ENCODE results near the gene RAMP3.
"Not testable (repeated sequence)": the region's sequence is repeated elsewhere in the genome, so short reads cannot be mapped to it uniquely, and the experiment has no call there.

The RAMP3 gene

GRCh38 chr7:45157653-45158401 lies at the start of gene RAMP3:
RAMP3 (plus strand) TSS chr7:45157791; CDS start chr7:45157829, 38 bp downstream.
- Histone ChIP-seq H3K4me1 (ENCODE audit: insufficient read depth, low read length) (no peaks in the 10 kb centered on the region), H3K9ac (ENCODE audit: low read depth, low read length) (no peak within 1 kb of the TSS), H3K9me3 (ENCODE audit: insufficient read depth, low read depth, low read length) (no peaks in the 10 kb centered on the region), H3K4me3 (ENCODE audit: low read length) (peak within 1 kb of the TSS; percentile 63; the same call in 1 of the 2 replicates), H3K27me3 (ENCODE audit: insufficient read depth, low read length) (peaks cover 34% of the 10 kb centered on the region), H3K36me3 (ENCODE audit: insufficient read depth, low read depth, low read length) (no peaks in the 10 kb centered on the region), H3K27ac (ENCODE audit: low read length) (no peak within 1 kb of the TSS)

- Histone ChIP-seq H3K9me3 (ENCODE audit: insufficient read depth, low read depth, low read length) (no peaks in the 10 kb centered on the region), H3K9ac (ENCODE audit: low read depth, low read length) (no peak overlapping the region), H3K36me3 (ENCODE audit: insufficient read depth, low read depth, low read length) (peaks cover 56% of the 10 kb centered on the region), H3K4me3 (ENCODE audit: low read length) (no peak overlapping the region), H3K27ac (ENCODE audit: low read length) (no peak overlapping the region), H3K27me3 (ENCODE audit: insufficient read depth, low read length) (no peaks in the 10 kb centered on the region), H3K4me1 (ENCODE audit: insufficient read depth, low read length) (peaks cover 3% of the 10 kb centered on the region; the same call in 1 of the 2 replicates)
Observed at GRCh38 chr7:45108863-45109262, 48.7 kb upstream of the RAMP3 start.

- peak within 1 kb of the TSS; percentile 98 for H3K9ac ChIP-seq (ENCODE audit: low read depth, low read length)
- peak within 1 kb of the TSS; percentile 97 for H3K4me3 ChIP-seq (ENCODE audit: low read length)
- H3K36me3 ChIP-seq (ENCODE audit: insufficient read depth, low read depth, low read length) = peaks cover 29% of the 10 kb centered on the region
- H3K9me3 ChIP-seq (ENCODE audit: insufficient read depth, low read depth, low read length) = no peaks in the 10 kb centered on the region
- H3K27me3 ChIP-seq (ENCODE audit: insufficient read depth, low read length) = peaks cover 13% of the 10 kb centered on the region; the same call in 1 of the 2 replicates
- H3K27ac ChIP-seq (ENCODE audit: low read length) = peak within 1 kb of the TSS; percentile 86
- H3K4me1 ChIP-seq (ENCODE audit: insufficient read depth, low read length) = peaks cover 3% of the 10 kb centered on the region; the same call in 1 of the 2 replicates
Observed at GRCh38 chr7:45111298-45112223, 46.0 kb upstream of the RAMP3 start, which contains the start of gene TBRG4. TBRG4 (minus strand) TSS chr7:45111697; CDS start chr7:45109237, 2,460 bp downstream.

- H3K36me3 ChIP-seq (ENCODE audit: insufficient read depth, low read depth, low read length) = peaks cover 18% of the 10 kb centered on the region
- peak overlapping the region; percentile 97 for H3K4me3 ChIP-seq (ENCODE audit: low read length)
- peaks cover 20% of the 10 kb centered on the region; the same call in 1 of the 2 replicates for H3K27me3 ChIP-seq (ENCODE audit: insufficient read depth, low read length)
- no peak overlapping the region for H3K27ac ChIP-seq (ENCODE audit: low read length)
- H3K9ac ChIP-seq (ENCODE audit: low read depth, low read length) = peak overlapping the region; percentile 98; the same call in 1 of the 2 replicates
- peaks cover 3% of the 10 kb centered on the region; the same call in 1 of the 2 replicates for H3K4me1 ChIP-seq (ENCODE audit: insufficient read depth, low read length)
- H3K9me3 ChIP-seq (ENCODE audit: insufficient read depth, low read depth, low read length) = no peaks in the 10 kb centered on the region
Observed at GRCh38 chr7:45112648-45113047, 44.9 kb upstream of the RAMP3 start.

- H3K27ac ChIP-seq (ENCODE audit: low read length); H3K4me3 ChIP-seq (ENCODE audit: low read length); H3K9ac ChIP-seq (ENCODE audit: low read depth, low read length); H3K36me3 ChIP-seq (ENCODE audit: insufficient read depth, low read depth, low read length); H3K4me1 ChIP-seq (ENCODE audit: insufficient read depth, low read length); H3K9me3 ChIP-seq (ENCODE audit: insufficient read depth, low read depth, low read length): not testable (repeated sequence)
- peaks cover 20% of the 10 kb centered on the region; the same call in 1 of the 2 replicates for H3K27me3 ChIP-seq (ENCODE audit: insufficient read depth, low read length)
Observed at GRCh38 chr7:45114257-45114656, 43.3 kb upstream of the RAMP3 start.

GRCh38 chr7:45114926-45115325 lies 42.7 kb upstream of the RAMP3 start:
- Histone ChIP-seq H3K9ac (ENCODE audit: low read depth, low read length) (no peak overlapping the region), H3K27me3 (ENCODE audit: insufficient read depth, low read length) (peaks cover 20% of the 10 kb centered on the region; the same call in 1 of the 2 replicates), H3K27ac (ENCODE audit: low read length) (no peak overlapping the region), H3K36me3 (ENCODE audit: insufficient read depth, low read depth, low read length) (no peaks in the 10 kb centered on the region), H3K4me3 (ENCODE audit: low read length) (no peak overlapping the region), H3K4me1 (ENCODE audit: insufficient read depth, low read length) (peaks cover 3% of the 10 kb centered on the region; the same call in 1 of the 2 replicates), H3K9me3 (ENCODE audit: insufficient read depth, low read depth, low read length) (no peaks in the 10 kb centered on the region)

- Histone ChIP-seq H3K4me1 (ENCODE audit: insufficient read depth, low read length) (peaks cover 3% of the 10 kb centered on the region; the same call in 1 of the 2 replicates), H3K9me3 (ENCODE audit: insufficient read depth, low read depth, low read length) (no peaks in the 10 kb centered on the region), H3K9ac (ENCODE audit: low read depth, low read length) (no peak overlapping the region), H3K27ac (ENCODE audit: low read length) (no peak overlapping the region), H3K4me3 (ENCODE audit: low read length) (no peak overlapping the region), H3K36me3 (ENCODE audit: insufficient read depth, low read depth, low read length) (no peaks in the 10 kb centered on the region), H3K27me3 (ENCODE audit: insufficient read depth, low read length) (peaks cover 20% of the 10 kb centered on the region; the same call in 1 of the 2 replicates)
Observed at GRCh38 chr7:45116048-45116447, 41.5 kb upstream of the RAMP3 start.

- H3K4me3 ChIP-seq (ENCODE audit: low read length) = no peak overlapping the region
- peaks cover 20% of the 10 kb centered on the region; the same call in 1 of the 2 replicates for H3K27me3 ChIP-seq (ENCODE audit: insufficient read depth, low read length)
- peaks cover 2% of the 10 kb centered on the region; the same call in 1 of the 2 replicates for H3K4me1 ChIP-seq (ENCODE audit: insufficient read depth, low read length)
- no peaks in the 10 kb centered on the region for H3K36me3 ChIP-seq (ENCODE audit: insufficient read depth, low read depth, low read length)
- H3K9me3 ChIP-seq (ENCODE audit: insufficient read depth, low read depth, low read length) = no peaks in the 10 kb centered on the region
- no peak overlapping the region for H3K9ac ChIP-seq (ENCODE audit: low read depth, low read length)
- H3K27ac ChIP-seq (ENCODE audit: low read length) = no peak overlapping the region
Observed at GRCh38 chr7:45117582-45117981, 40.0 kb upstream of the RAMP3 start.

- H3K4me3 ChIP-seq (ENCODE audit: low read length) = no peak overlapping the region
- H3K4me1 ChIP-seq (ENCODE audit: insufficient read depth, low read length) = no peaks in the 10 kb centered on the region
- H3K27me3 ChIP-seq (ENCODE audit: insufficient read depth, low read length) = peaks cover 20% of the 10 kb centered on the region; the same call in 1 of the 2 replicates
- H3K9me3 ChIP-seq (ENCODE audit: insufficient read depth, low read depth, low read length) = no peaks in the 10 kb centered on the region
- H3K9ac ChIP-seq (ENCODE audit: low read depth, low read length) = no peak overlapping the region
- no peak overlapping the region for H3K27ac ChIP-seq (ENCODE audit: low read length)
- no peaks in the 10 kb centered on the region for H3K36me3 ChIP-seq (ENCODE audit: insufficient read depth, low read depth, low read length)
Observed at GRCh38 chr7:45118292-45118691, 39.3 kb upstream of the RAMP3 start.

GRCh38 chr7:45118889-45119331 lies 38.7 kb upstream of the RAMP3 start:
- Histone ChIP-seq H3K27me3 (ENCODE audit: insufficient read depth, low read length) (peaks cover 20% of the 10 kb centered on the region; the same call in 1 of the 2 replicates), H3K9ac (ENCODE audit: low read depth, low read length) (no peak overlapping the region), H3K36me3 (ENCODE audit: insufficient read depth, low read depth, low read length) (no peaks in the 10 kb centered on the region), H3K27ac (ENCODE audit: low read length) (no peak overlapping the region), H3K9me3 (ENCODE audit: insufficient read depth, low read depth, low read length) (no peaks in the 10 kb centered on the region), H3K4me1 (ENCODE audit: insufficient read depth, low read length) (peaks cover 6% of the 10 kb centered on the region; the same call in 1 of the 2 replicates), H3K4me3 (ENCODE audit: low read length) (no peak overlapping the region)

- H3K9me3 ChIP-seq (ENCODE audit: insufficient read depth, low read depth, low read length) = no peaks in the 10 kb centered on the region
- H3K9ac ChIP-seq (ENCODE audit: low read depth, low read length) = no peak overlapping the region
- no peak overlapping the region for H3K4me3 ChIP-seq (ENCODE audit: low read length)
- H3K27ac ChIP-seq (ENCODE audit: low read length) = no peak overlapping the region
- no peaks in the 10 kb centered on the region for H3K36me3 ChIP-seq (ENCODE audit: insufficient read depth, low read depth, low read length)
- H3K27me3 ChIP-seq (ENCODE audit: insufficient read depth, low read length) = peaks cover 15% of the 10 kb centered on the region; the same call in 1 of the 2 replicates
- peaks cover 10% of the 10 kb centered on the region; the same call in 1 of the 2 replicates for H3K4me1 ChIP-seq (ENCODE audit: insufficient read depth, low read length)
Observed at GRCh38 chr7:45119550-45119949, 38.0 kb upstream of the RAMP3 start.
